Measurements from ENCODE around the gene PRRX2.

GRCh38 chr9:129720865-129721545, 55.6 kb downstream of the PRRX2 start:
- TF ChIP-seq CTCF (IDR thresholded peaks at IDR 0.05) = no peak
- TF ChIP-seq POLR2A (IDR thresholded peaks at IDR 0.05) = no peak
